Mammary epithelial cell (primary cell): ENCODE results near the gene GSTM5.

Experiments
- EZH2 ChIP-seq: IDR thresholded peaks from 2 replicates; pipeline ENCODE4 v1.6.1; 2012; ENCODE audit warnings: low read length, inconsistent platforms, borderline replicate concordance
- TF ChIP-seq, protein P1 (sequence below), 2 donors: IDR thresholded peaks in 1 of 2; conservative IDR thresholded peaks in 1 of 2; 2 replicates each; pipeline ENCODE4 v1.5.1; 2011 to 2012; ENCODE audit warnings: inconsistent platforms in 2 of 2, low read length in 2 of 2, mild to moderate bottlenecking in 2 of 2, control low read depth in 1 of 2, low read depth in 1 of 2; ENCODE audit not compliant: insufficient read depth in 1 of 2; ENCODE audit errors: extremely low read depth in 1 of 2

DNA sequence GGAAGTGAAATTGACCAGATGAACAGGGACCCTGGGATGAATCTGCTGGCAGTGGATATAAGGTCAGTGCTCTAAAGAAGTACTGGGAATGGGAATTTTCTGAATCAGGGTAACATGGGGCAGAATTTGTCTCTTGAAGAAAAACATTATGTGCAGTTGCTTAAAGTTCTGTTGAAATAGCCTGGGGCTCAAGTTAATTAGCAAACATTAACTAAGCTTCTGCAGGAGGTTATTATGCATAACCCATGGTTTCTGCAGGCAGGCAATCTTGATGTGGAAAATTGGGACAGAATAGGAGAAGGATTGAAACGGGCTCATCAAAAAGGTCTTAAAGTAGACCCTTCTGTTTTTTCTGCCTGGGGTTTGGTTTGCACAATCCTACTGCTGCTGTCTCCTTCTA is 14.0 kb downstream of the GSTM5 start:
- TF ChIP-seq, protein P1, sequence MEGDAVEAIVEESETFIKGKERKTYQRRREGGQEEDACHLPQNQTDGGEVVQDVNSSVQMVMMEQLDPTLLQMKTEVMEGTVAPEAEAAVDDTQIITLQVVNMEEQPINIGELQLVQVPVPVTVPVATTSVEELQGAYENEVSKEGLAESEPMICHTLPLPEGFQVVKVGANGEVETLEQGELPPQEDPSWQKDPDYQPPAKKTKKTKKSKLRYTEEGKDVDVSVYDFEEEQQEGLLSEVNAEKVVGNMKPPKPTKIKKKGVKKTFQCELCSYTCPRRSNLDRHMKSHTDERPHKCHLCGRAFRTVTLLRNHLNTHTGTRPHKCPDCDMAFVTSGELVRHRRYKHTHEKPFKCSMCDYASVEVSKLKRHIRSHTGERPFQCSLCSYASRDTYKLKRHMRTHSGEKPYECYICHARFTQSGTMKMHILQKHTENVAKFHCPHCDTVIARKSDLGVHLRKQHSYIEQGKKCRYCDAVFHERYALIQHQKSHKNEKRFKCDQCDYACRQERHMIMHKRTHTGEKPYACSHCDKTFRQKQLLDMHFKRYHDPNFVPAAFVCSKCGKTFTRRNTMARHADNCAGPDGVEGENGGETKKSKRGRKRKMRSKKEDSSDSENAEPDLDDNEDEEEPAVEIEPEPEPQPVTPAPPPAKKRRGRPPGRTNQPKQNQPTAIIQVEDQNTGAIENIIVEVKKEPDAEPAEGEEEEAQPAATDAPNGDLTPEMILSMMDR (conservative IDR thresholded peaks at IDR 0.05 in 1 of 2, IDR thresholded peaks at IDR 0.05 in 1 of 2; ENCODE audit: extremely low read depth in 1 of 2, insufficient read depth in 1 of 2, low read depth in 1 of 2, low read length in 2 of 2), result no peak
- no peak for TF ChIP-seq EZH2
